DND-41 (cell line): Measurements from ENCODE around the gene LCT.

Source experiments
- CTCF ChIP-seq: IDR thresholded peaks from 2 replicates; pipeline ENCODE4 v1.5.1; 2012; ENCODE audit warnings: borderline replicate concordance, low read length, moderate library complexity, mild to moderate bottlenecking; ENCODE audit not compliant: poor library complexity, severe bottlenecking; ENCODE audit errors: extremely low read depth
- EZH2 ChIP-seq: IDR thresholded peaks from 3 replicates; pipeline ENCODE4 v1.6.1; 2012; ENCODE audit warnings: borderline replicate concordance, low read depth, mild to moderate bottlenecking, moderate library complexity, low read length, inconsistent platforms; ENCODE audit not compliant: severe bottlenecking

- no peak for TF ChIP-seq CTCF
- no peak for TF ChIP-seq EZH2
These were observed 38.7 kb downstream of the LCT start for GRCh38 chr2:135798275-135798705.
